HepG2 (cell line): ENCODE measurements around the gene EFNA3. TPM values are rescaled to one million over a fixed set of nuclear protein-coding genes. Genes with fewer than 3 reads are reported as not detected.
A peak's percentile ranks its signal among the peaks of the same experiment; 100 is the strongest.

Experiments
- DMAP1 ChIP-seq: IDR thresholded peaks from 2 replicates; pipeline ENCODE4 v1.6.1; 2016
- DNMT1 ChIP-seq: sonication (generic); formaldehyde crosslinking; IDR thresholded peaks from 2 replicates; pipeline ENCODE4 v1.5.1; 2020; ENCODE audit warnings: mild to moderate bottlenecking, missing genetic modification reagents
- LRRFIP1 ChIP-seq: sonication (generic); formaldehyde crosslinking; conservative IDR thresholded peaks from 2 replicates; pipeline ENCODE4 v1.4.0; 2020; ENCODE audit warnings: missing genetic modification reagents
- MATR3 ChIP-seq: sonication (generic); formaldehyde crosslinking; IDR thresholded peaks from 2 replicates; pipeline ENCODE4 v1.4.0; 2020; ENCODE audit warnings: missing genetic modification reagents
- NCOR1 ChIP-seq: fragments of 200-600 bp; sonication (generic); IDR thresholded peaks from 2 replicates; pipeline ENCODE4 v1.7.0; 2017; ENCODE audit warnings: antibody characterized with exemption, low read length, borderline replicate concordance
- PATZ1 ChIP-seq: sonication (generic); formaldehyde crosslinking; IDR thresholded peaks from 2 replicates; pipeline ENCODE4 v1.4.0; 2020; ENCODE audit warnings: missing genetic modification reagents
- POGK ChIP-seq: sonication (generic); formaldehyde crosslinking; conservative IDR thresholded peaks from 2 replicates; pipeline ENCODE4 v1.8.0; 2022; ENCODE audit warnings: mild to moderate bottlenecking, moderate library complexity, missing genetic modification reagents
- SMAD1 ChIP-seq: sonication (generic); formaldehyde crosslinking; IDR thresholded peaks from 2 replicates; pipeline ENCODE4 v1.4.0; 2020; ENCODE audit warnings: missing genetic modification reagents, low read depth, mild to moderate bottlenecking, borderline replicate concordance
- SYNCRIP ChIP-seq: fragments of 200-400 bp; formaldehyde crosslinking; IDR thresholded peaks from 2 replicates; pipeline ENCODE4 v1.6.1; 2018; ENCODE audit warnings: mild to moderate bottlenecking, low read depth, low read length; ENCODE audit not compliant: insufficient read depth
- TMF1 ChIP-seq: sonication (generic); formaldehyde crosslinking; IDR thresholded peaks from 2 replicates; pipeline ENCODE4 v1.8.1; 2022; ENCODE audit warnings: low read depth, missing genetic modification reagents
- ZBTB4 ChIP-seq: sonication (generic); formaldehyde crosslinking; IDR thresholded peaks from 2 replicates; pipeline ENCODE4 v1.4.0; 2020; ENCODE audit warnings: missing genetic modification reagents, mild to moderate bottlenecking, borderline replicate concordance
- ZNF335 ChIP-seq: sonication (generic); formaldehyde crosslinking; IDR thresholded peaks from 2 replicates; pipeline ENCODE4 v1.4.0; 2020; ENCODE audit warnings: missing genetic modification reagents
- ZNF513 ChIP-seq: sonication (generic); formaldehyde crosslinking; conservative IDR thresholded peaks from 2 replicates; pipeline ENCODE4 v1.5.0; 2020; ENCODE audit warnings: missing genetic modification reagents
- ZNF564 ChIP-seq: sonication (generic); formaldehyde crosslinking; IDR thresholded peaks from 2 replicates; pipeline ENCODE4 v1.8.1; 2023; ENCODE audit warnings: mild to moderate bottlenecking, missing genetic modification reagents
- ZNF567 ChIP-seq: sonication (generic); formaldehyde crosslinking; IDR thresholded peaks from 2 replicates; pipeline ENCODE4 v1.8.1; 2023; ENCODE audit warnings: mild to moderate bottlenecking, missing genetic modification reagents, borderline replicate concordance
- polyA plus RNA-seq, 8 experiments: library from polyadenylated mRNA; depleted of rRNA in 3 of 8; stranded (reverse) in 7 of 8; unstranded in 1 of 8; fragments of >200 nt; fragmentation: Illumina TruSeq in 4 of 8; extraction: Trizol in 4 of 8; gene quantifications; 2 replicates each; pipeline versions ENCODE4 v1.2.1 to v1.2.3, GENCODE V29; 2011 to 2016; ENCODE audit warnings: low read depth in 4 of 8, missing spikeins in 1 of 8, mixed read lengths in 1 of 8; ENCODE audit not compliant: insufficient read depth in 1 of 8
- total RNA-seq, 5 experiments: library from RNA; depleted of rRNA; stranded (reverse); fragments of >200 nt; fragmentation: Illumina TruSeq; extraction: Trizol; gene quantifications; 2 replicates each; pipeline ENCODE4 v1.2.3, GENCODE V29; 2016; ENCODE audit warnings: low read depth in 1 of 5

EFNA3 gene
- total and polyA plus RNA-seq, 2 of the 13 experiments (the other 11 are each of a cell fraction or from before 2014, with no cell fraction given) = 1.0 to 5.7 TPM

GRCh38 chr1:155127105-155127966, 48.7 kb downstream of the EFNA3 start, which contains the start of gene EFNA1 (continued):
- no peak for TF ChIP-seq SYNCRIP
- TF ChIP-seq PATZ1 (CRISPR knock-in tag) = peak; percentile 96
- no peak for TF ChIP-seq DNMT1
- 0 out of 2 replicates have a peak, but pooled peaks have one; percentile 23 for TF ChIP-seq LRRFIP1 (CRISPR knock-in tag)
- TF ChIP-seq POGK = no peak
- TF ChIP-seq TMF1 = peak; percentile 36; the same call in 1 of the 2 replicates
- TF ChIP-seq DMAP1 (CRISPR knock-in tag) = peak; percentile 93
- peak; percentile 45; the same call in 1 of the 2 replicates for TF ChIP-seq ZNF335 (CRISPR knock-in tag)
- no peak; the same call in 1 of the 2 replicates for TF ChIP-seq ZNF564
- TF ChIP-seq MATR3 (CRISPR knock-in tag) = no peak
- no peak for TF ChIP-seq SMAD1
- TF ChIP-seq NCOR1 = peak; percentile 97
- no peak; the same call in 1 of the 2 replicates for TF ChIP-seq ZBTB4
- TF ChIP-seq ZNF513 (CRISPR knock-in tag) = no peak
- no peak; the same call in 1 of the 2 replicates for TF ChIP-seq ZNF567
